ENCODE measurements around the gene UCHL1.

DNA sequence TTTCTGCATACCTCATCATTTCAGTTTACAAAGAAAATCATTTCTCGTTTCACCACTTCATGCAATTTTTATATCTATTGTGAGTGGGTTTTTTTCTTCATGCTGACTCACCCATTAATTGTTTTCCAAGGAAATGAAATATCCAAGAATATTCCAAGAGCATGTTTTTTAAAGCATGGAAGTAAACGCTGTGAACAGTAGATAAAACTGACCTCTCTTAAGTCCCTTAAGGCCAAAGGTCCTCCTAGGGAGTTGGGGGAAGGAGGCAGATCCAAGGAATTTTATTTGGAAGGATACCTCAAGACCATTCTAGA is 39.8 kb upstream of the UCHL1 start:
- TF ChIP-seq, protein P1, sequence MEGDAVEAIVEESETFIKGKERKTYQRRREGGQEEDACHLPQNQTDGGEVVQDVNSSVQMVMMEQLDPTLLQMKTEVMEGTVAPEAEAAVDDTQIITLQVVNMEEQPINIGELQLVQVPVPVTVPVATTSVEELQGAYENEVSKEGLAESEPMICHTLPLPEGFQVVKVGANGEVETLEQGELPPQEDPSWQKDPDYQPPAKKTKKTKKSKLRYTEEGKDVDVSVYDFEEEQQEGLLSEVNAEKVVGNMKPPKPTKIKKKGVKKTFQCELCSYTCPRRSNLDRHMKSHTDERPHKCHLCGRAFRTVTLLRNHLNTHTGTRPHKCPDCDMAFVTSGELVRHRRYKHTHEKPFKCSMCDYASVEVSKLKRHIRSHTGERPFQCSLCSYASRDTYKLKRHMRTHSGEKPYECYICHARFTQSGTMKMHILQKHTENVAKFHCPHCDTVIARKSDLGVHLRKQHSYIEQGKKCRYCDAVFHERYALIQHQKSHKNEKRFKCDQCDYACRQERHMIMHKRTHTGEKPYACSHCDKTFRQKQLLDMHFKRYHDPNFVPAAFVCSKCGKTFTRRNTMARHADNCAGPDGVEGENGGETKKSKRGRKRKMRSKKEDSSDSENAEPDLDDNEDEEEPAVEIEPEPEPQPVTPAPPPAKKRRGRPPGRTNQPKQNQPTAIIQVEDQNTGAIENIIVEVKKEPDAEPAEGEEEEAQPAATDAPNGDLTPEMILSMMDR (IDR thresholded peaks at IDR 0.05; ENCODE audit: low read length): no peak; the same call in 1 of the 2 replicates
- no peak for TF ChIP-seq EZH2 (optimal IDR thresholded peaks at IDR 0.05; ENCODE audit: low read depth, low read length)
